Measurements from ENCODE around the gene MTIF3. TPM values are rescaled to one million over a fixed set of nuclear protein-coding genes. Genes with fewer than 3 reads are reported as not detected.

The MTIF3 gene
- total RNA-seq, 1 donor from 2014 or later = 179 TPM

GRCh38 chr13:27463500-27463899, 13.1 kb upstream of the MTIF3 start:
- DNase-seq (no peak), ATAC-seq (peak; percentile 9)
- intact Hi-C loops (cut with micrococcal nuclease) = no loop called here

GRCh38 chr13:27461940-27462584, 11.7 kb upstream of the MTIF3 start:
- DNase-seq (peak; percentile 50), ATAC-seq (peak; percentile 86)
- intact Hi-C loops (cut with micrococcal nuclease) = no loop called here

GRCh38 chr13:27455331-27455855, 5.0 kb upstream of the MTIF3 start:
- DNase-seq (no peak), ATAC-seq (no peak)
- intact Hi-C loops (cut with micrococcal nuclease) = no loop called here

- intact Hi-C loops (cut with micrococcal nuclease) = no loop called here
- ATAC-seq (peak; percentile 24), DNase-seq (peak; percentile 65)
Observed at GRCh38 chr13:27450921-27451471, 632 bp upstream of the MTIF3 start.

- intact Hi-C loops (cut with micrococcal nuclease) = no loop called here
- ATAC-seq (no peak), DNase-seq (no peak)
Observed at GRCh38 chr13:27449081-27449603, 1.2 kb downstream of the MTIF3 start.

- peak; percentile 40 for ATAC-seq
- intact Hi-C loops (cut with micrococcal nuclease) = no loop called here
- DNase-seq = peak; percentile 46
Observed at GRCh38 chr13:27448308-27448707, 2.1 kb downstream of the MTIF3 start.

- peak; percentile 7 for ATAC-seq
- intact Hi-C loops (cut with micrococcal nuclease) = no loop called here
Observed at GRCh38 chr13:27446986-27447583, 3.3 kb downstream of the MTIF3 start.

GRCh38 chr13:27442797-27443196, 7.6 kb downstream of the MTIF3 start:
- DNase-seq (no peak), ATAC-seq (no peak)
- intact Hi-C loops (cut with micrococcal nuclease) = no loop called here

More at GRCh38 chr13:27446986-27447583, 3.3 kb downstream of the MTIF3 start:
- no peak for DNase-seq

GRCh38 chr13:27442071-27442647, 8.2 kb downstream of the MTIF3 start:
- DNase-seq (no peak), ATAC-seq (peak; percentile 22)
- intact Hi-C loops (cut with micrococcal nuclease) = no loop called here

GRCh38 chr13:27440408-27440807, 10.0 kb downstream of the MTIF3 start:
- intact Hi-C loops (cut with micrococcal nuclease) = no loop called here
- no peak for ATAC-seq

GRCh38 chr13:27437126-27437525, 13.2 kb downstream of the MTIF3 start:
- no peak for ATAC-seq
- no peak for DNase-seq
- intact Hi-C loops (cut with micrococcal nuclease) = no loop called here

More at GRCh38 chr13:27440408-27440807, 10.0 kb downstream of the MTIF3 start:
- DNase-seq = no peak

- ATAC-seq (no peak), DNase-seq (no peak)
- intact Hi-C loops (cut with micrococcal nuclease) = no loop called here
Observed at GRCh38 chr13:27432611-27433210, 17.7 kb downstream of the MTIF3 start.

- ATAC-seq (peak; percentile 30), DNase-seq (no peak)
- intact Hi-C loops (cut with micrococcal nuclease) = no loop called here
Observed at GRCh38 chr13:27432180-27432579, 18.2 kb downstream of the MTIF3 start.

GRCh38 chr13:27428160-27428559, 22.2 kb downstream of the MTIF3 start:
- DNase-seq (no peak), ATAC-seq (no peak)
- intact Hi-C loops (cut with micrococcal nuclease) = no loop called here

- DNase-seq (peak; percentile 41), ATAC-seq (no peak)
- intact Hi-C loops (cut with micrococcal nuclease) = no loop called here
Observed at GRCh38 chr13:27427641-27428040, 22.7 kb downstream of the MTIF3 start.

- DNase-seq = peak; percentile 76
- intact Hi-C loops (cut with micrococcal nuclease) = no loop called here
Observed at GRCh38 chr13:27425918-27426630, 24.3 kb downstream of the MTIF3 start.

GRCh38 chr13:27425158-27425917, 25.0 kb downstream of the MTIF3 start:
- ATAC-seq (no peak), DNase-seq (no peak)
- intact Hi-C loops (cut with micrococcal nuclease) = no loop called here

More at GRCh38 chr13:27425918-27426630, 24.3 kb downstream of the MTIF3 start:
- ATAC-seq = peak; percentile 67
